ENCODE data around the gene BAIAP3. TPM values are rescaled to one million over a fixed set of nuclear protein-coding genes. Genes with fewer than 3 reads are reported as not detected.

Gene BAIAP3
- total RNA-seq, 4 donors from 2014 or later = 1.3 to 4.2 (median 2.3) TPM

- H3K4me1 ChIP-seq = peaks cover 13 to 30% (median 20%) of the 10 kb centered on the region in 4 donors
- H3K4me3 ChIP-seq = no peak overlapping the region
- TF ChIP-seq CTCF (IDR thresholded peaks at IDR 0.05) = no peak
- TF ChIP-seq EP300 (IDR thresholded peaks at IDR 0.05) = no peak
- no peak for TF ChIP-seq POLR2A (IDR thresholded peaks at IDR 0.05; ENCODE audit: low read depth)
- TF ChIP-seq POLR2AphosphoS5 (IDR thresholded peaks at IDR 0.05) = no peak
- peaks cover 80 to 97% (median 92%) of the 10 kb centered on the region in 4 donors for H3K36me3 ChIP-seq
- H3K27me3 ChIP-seq = no peaks in the 10 kb centered on the region
- intact Hi-C loops (cut with DNase I) = no loop called here
- no peaks in the 10 kb centered on the region for H3K9me3 ChIP-seq
- no peak for DNase-seq (ENCODE audit: extremely low spot score)
- WGBS = 87% methylated on average over 18 of the region's 32 CpGs
- H3K27ac ChIP-seq (replicated peaks in 1 of 4) = no peak overlapping the region
Observed at GRCh38 chr16:1317479-1318267, 15.8 kb upstream of the BAIAP3 start.

- H3K4me3 ChIP-seq = no peak overlapping the region
- peaks cover 80 to 99% (median 96%) of the 10 kb centered on the region in 4 donors for H3K36me3 ChIP-seq
- intact Hi-C loops (cut with DNase I) = no loop called here
Observed at GRCh38 chr16:1318268-1318545, 15.2 kb upstream of the BAIAP3 start.

GRCh38 chr16:1319041-1319440 lies 14.4 kb upstream of the BAIAP3 start:
- no peak overlapping the region for H3K4me3 ChIP-seq
- intact Hi-C loops (cut with DNase I) = no loop called here
- H3K27ac ChIP-seq (replicated peaks in 1 of 4) = no peak overlapping the region
- peaks cover 83 to 100% (median 98%) of the 10 kb centered on the region in 4 donors for H3K36me3 ChIP-seq
- peaks cover under 1 to 16% (median 6%) of the 10 kb centered on the region in 4 donors for H3K4me1 ChIP-seq
- DNase-seq (ENCODE audit: extremely low spot score) = no peak
- no peaks in the 10 kb centered on the region for H3K9me3 ChIP-seq
- 92% methylated on average over 27 of the region's 33 CpGs for WGBS
- TF ChIP-seq CTCF (IDR thresholded peaks at IDR 0.05) (no peak), POLR2AphosphoS5 (IDR thresholded peaks at IDR 0.05) (no peak), POLR2A (IDR thresholded peaks at IDR 0.05; ENCODE audit: low read depth) (no peak), EP300 (IDR thresholded peaks at IDR 0.05) (no peak)
- H3K27me3 ChIP-seq = no peaks in the 10 kb centered on the region

More at GRCh38 chr16:1318268-1318545, 15.2 kb upstream of the BAIAP3 start:
- DNase-seq (ENCODE audit: extremely low spot score) = no peak
- no peak overlapping the region for H3K27ac ChIP-seq (replicated peaks in 1 of 4)
- TF ChIP-seq POLR2AphosphoS5 (IDR thresholded peaks at IDR 0.05) (no peak), EP300 (IDR thresholded peaks at IDR 0.05) (no peak), CTCF (IDR thresholded peaks at IDR 0.05) (no peak), POLR2A (IDR thresholded peaks at IDR 0.05; ENCODE audit: low read depth) (no peak)
- WGBS = 77% methylated on average over 7 of the region's 9 CpGs
- H3K9me3 ChIP-seq = no peaks in the 10 kb centered on the region
- H3K4me1 ChIP-seq = peaks cover 8 to 25% (median 15%) of the 10 kb centered on the region in 4 donors
- H3K27me3 ChIP-seq = no peaks in the 10 kb centered on the region

- no peak overlapping the region for H3K27ac ChIP-seq (replicated peaks in 1 of 4)
- no peak for TF ChIP-seq POLR2AphosphoS5 (IDR thresholded peaks at IDR 0.05)
- no peak for TF ChIP-seq EP300 (IDR thresholded peaks at IDR 0.05)
- no peak for TF ChIP-seq CTCF (IDR thresholded peaks at IDR 0.05)
- TF ChIP-seq POLR2A (IDR thresholded peaks at IDR 0.05; ENCODE audit: low read depth) = no peak
- H3K4me3 ChIP-seq = no peak overlapping the region
- intact Hi-C loops (cut with DNase I) = no loop called here
- 79% methylated on average over 12 of the region's 12 CpGs for WGBS
- H3K27me3 ChIP-seq = no peaks in the 10 kb centered on the region
- no peak for DNase-seq (ENCODE audit: extremely low spot score)
- H3K4me1 ChIP-seq = peaks cover 0 to 8% (median 0%) of the 10 kb centered on the region in 4 donors
- peaks cover 77 to 100% (median 98%) of the 10 kb centered on the region in 4 donors for H3K36me3 ChIP-seq
- H3K9me3 ChIP-seq = no peaks in the 10 kb centered on the region
Observed at GRCh38 chr16:1320097-1320496, 13.3 kb upstream of the BAIAP3 start.

Data from esophagus muscularis mucosa (tissue), 4 donors.